ENCODE data around the gene SGSH. TPM values are rescaled to one million over a fixed set of nuclear protein-coding genes. Genes with fewer than 3 reads are reported as not detected.
"Not testable (repeated sequence)": the region's sequence is repeated elsewhere in the genome, so short reads cannot be mapped to it uniquely, and the experiment has no call there.

Gene SGSH
- 5.8 TPM for total RNA-seq (ENCODE audit: insufficient read depth, low replicate concordance)

DNA sequence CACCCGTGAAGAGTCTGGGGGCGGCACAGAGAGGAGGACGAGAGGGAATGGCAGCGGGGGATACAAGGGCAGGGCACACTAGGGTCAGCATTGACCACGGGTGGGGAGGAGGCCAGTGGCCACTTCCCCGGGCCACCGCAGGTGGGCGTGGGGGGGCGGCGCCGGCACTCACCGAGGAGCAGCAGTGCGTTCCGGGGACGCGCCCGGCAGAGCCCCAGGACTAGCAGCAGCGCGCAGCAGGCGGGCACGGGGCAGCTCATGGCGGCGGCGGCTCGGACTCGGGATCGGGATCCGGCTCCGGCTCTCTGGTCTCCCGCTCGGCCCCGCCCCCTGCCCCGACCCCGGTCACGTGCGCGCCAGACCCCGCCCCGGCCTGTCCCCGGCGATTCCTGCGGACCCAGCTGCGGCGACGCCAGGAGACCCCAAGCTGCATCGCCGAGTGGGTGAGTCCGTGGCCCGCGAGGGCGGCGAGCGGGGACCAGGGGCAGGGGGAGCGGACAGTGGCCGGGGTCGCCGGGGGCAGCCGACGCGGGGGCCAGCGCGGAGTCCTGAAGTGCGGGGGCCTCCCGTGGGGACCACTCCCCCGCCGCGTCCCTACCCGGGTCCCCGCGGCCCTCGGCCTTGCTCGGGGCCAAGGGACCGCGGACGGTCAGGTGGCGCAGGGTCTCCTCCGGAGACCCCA is at the start of gene SGSH, which contains the start of gene SLC26A11:
Gene SGSH, minus strand, starts transcription at position 280 of the 682 bp plus-strand sequence. Its CDS starts 20 bp downstream, at position 260.
Gene SLC26A11, plus strand, starts transcription at position 374 of the 682 bp plus-strand sequence. CDS start 1,134 bp downstream, outside the sequence.
- peak; percentile 61 for DNase-seq (ENCODE audit: low spot score)

DNA sequence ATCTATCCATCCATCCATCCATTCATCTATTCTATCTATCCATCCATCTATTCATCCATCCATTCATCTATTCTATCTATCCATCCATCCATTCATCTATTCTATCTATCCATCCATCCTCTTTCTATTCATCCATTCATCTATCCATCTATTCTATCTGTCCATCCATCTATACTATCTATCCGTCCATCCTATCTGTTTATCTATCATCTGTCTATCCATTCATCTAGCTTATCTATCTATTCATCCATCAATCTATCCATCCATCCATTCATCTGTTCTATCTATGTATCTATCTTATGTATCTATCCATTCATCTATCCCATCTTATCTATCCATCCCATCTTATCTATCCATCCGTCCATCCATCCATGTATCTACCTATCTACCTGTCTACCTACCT is 49.3 kb upstream of the SGSH start:
- DNase-seq (ENCODE audit: low spot score), result no peak

DNA sequence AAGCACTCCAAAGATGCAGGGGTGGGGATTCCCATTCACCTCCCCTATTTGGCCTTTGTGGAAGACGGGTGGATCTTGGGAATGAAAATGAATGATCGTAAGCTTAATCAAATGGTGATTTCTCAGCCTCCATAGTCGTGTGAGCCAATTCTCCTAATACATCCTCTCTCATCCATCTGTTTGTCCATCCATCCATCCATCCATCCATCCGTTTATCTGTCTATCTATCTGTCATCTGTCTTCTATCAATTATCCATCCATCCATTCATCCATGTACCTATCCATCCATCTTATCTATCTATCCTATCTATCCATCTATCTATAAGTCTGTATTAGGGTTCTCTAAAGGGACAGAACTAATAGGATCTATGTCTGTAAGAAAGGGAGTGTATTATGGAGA is 48.3 kb upstream of the SGSH start:
- no peak for DNase-seq (ENCODE audit: low spot score)

DNA sequence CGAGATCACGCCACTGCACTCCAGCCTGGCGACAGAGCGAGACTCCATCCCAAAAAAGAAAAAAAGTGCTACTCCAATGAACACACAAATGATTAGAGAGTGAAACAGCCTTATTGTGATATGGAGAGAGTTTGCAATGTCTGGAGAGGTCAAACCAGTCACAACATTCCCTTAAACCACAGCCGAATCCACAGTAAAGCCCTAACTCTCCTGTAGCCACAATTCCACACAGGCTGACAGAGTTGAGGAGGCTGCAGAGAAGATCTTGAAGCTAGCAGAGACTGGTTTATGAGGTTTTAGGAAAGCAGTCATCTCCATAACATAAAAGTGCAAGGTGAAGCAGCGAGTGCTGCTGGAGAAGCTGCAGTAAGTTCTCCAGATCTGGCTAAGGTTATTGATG is 47.3 kb upstream of the SGSH start:
- no peak for DNase-seq (ENCODE audit: low spot score)

DNA sequence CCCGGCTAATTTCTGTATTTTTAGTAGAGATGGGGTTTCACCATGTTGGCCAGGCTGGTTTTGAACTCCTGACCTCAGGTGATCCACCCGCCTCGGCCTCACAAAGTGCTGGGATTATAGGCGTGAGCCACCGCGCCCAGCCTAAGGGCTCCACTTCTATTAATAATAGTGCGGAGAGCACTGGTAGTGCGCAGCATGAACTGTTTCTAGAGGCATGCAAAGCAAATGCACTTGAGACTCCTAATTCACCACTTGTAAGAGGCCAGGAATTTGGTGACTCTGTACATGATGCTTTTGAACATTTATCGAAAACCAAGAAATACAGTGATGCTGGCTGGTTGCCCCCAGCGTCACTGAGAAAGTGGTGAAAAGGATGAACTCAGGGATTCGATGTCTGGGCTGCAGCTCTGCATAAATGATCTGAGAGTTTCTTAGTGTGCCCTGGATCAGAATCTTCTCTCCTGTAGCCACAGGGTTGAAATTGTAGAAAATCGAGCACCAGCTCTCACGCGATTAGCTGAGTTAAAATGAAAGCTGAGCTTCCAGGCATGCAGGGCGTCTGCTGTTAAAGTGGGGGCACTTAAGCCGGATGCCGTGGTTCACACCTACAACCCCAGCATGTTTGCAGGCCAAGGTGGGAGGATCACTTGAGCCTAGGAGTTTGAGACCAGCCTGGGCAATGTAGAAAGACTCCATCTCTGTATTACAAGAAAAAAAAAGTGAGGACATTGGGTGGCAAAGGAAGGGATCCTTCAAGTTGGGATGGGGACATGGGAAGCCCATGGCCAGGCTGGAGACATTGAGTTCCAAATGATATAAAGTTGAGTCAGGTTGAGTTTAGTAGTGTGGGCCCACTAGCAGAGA is 45.3 kb upstream of the SGSH start:
- DNase-seq (ENCODE audit: low spot score), result no peak

DNA sequence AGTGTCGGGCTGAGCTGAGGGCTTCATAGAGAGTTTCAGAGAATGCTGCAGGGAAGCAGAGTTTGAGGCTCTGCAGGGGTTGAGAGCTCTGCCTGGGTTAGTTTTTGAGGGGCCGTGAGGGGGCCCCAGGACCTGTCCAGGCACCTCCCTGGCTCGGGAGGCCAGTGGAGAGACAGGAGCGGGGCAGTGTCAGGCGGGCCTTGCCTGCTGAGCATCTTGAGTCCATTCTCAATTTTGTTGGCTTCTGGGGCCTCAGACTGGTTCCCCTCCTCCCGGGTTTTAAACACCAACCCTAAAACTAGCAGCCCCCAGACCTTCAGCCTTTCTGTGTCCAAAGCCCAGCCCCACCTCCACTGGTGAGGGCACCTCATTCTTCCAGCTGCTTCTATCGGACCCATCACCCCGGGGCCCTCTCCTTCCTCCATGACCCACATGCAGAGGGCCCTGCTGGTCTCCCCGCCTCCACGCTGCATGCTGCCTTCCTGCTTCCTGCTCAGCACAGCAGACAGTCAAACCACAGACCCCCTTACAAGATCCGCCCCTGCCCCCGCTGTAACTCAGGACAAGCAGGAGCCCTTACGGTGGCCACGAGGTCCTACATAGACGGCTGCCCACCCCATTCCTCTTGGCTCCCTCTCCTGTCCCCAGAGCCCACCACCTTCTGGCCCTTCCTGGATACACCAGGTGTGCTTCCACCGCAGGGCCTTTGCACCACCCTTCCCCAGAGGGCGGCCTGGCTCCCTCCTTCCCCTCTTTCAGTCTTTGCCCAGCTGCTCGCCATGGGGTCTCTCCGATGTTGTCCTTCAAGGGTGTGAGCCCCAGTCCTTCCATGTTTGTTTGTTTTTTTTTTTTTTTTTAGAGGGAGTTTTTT is 44.3 kb upstream of the SGSH start:
- DNase-seq (ENCODE audit: low spot score), result no peak

DNA sequence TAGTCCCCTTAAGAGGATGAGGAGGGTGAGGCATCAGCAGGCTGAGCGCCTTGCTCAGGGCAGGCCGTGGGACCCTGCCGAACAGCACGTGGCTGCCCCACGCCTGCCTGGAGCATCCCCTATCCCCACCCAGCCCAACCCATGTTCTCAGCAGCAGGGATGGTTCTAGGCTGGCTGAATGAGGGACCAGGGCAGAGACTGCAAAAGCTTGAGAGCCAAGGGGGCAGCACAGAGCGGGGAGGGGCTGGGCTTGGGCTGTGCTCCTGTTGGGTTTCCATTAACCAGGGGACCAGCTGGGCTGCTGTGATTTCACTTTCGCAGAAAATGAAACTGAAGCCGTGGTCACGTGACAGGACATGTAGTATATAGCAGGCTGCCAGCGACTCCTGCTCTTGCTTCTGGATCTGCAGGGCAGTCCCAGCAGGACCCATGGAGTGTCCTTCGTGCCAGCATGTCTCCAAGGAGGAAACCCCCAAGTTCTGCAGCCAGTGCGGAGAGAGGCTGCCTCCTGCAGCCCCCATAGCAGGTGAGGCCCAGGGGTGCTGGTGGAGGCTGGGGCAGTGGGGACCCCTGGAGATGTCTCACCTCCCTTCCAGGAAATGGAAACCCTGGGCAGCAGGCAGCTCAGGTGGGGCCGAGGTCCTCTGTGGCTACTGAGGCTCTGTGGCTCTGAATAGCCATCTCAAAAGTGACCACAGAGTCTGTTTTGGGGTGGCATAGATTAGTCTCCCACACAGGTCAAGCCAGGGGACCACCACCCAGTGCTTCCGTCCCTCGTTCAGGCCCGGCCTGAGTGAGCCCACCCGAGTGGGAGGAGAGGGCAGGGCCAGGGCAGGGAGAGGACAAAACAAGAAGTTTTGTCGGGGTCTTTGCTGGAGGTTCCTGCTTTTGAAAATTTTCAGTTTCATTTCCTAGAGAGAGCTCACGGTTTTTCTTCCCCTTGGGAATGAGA is 43.4 kb upstream of the SGSH start:
- DNase-seq (ENCODE audit: low spot score), result peak; percentile 66

DNA sequence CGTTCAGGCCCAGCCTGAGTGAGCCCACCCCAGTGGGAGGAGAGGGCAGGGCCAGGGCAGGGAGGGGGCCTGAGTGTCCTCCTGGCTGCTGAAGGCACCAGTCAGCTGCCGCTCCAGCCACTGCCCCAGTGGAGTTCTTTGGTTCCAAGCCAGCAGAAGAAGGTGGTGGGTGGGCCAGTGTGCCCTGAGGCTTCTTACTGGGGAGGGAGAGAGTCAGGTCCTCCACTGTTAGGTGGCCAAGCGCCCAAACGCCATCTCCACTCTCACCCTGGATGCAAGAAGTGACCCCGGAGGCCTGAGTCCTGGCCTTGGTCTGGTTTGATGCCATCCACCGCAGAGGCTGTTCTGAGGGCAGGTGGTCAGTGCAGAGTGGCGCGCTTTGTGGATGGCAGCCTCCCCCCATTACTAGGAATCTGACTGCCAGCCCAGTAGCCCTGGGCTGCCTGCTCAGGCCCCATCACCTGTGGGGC is 42.7 kb upstream of the SGSH start:
- DNase-seq (ENCODE audit: low spot score), result no peak

DNA sequence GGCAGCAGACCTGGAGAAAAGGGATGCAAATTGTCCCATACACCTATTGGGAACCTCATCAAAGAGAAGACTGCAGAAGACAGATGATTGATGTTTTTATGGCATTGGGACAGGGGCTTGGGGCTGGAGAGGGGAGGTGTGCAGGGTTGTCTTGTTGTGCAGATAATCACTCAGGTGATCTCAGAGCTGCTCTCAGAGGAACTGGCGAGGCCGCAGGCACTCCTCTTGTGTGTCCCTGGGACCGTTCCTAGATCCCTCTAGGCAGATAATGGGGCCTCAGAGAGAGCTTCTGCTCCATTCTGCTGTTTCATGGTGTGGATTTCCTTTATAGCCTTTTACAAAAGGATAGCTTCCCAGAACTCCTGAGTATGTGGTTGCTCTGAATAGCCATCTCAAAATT is 42.2 kb upstream of the SGSH start:
- no peak for DNase-seq (ENCODE audit: low spot score)

DNA sequence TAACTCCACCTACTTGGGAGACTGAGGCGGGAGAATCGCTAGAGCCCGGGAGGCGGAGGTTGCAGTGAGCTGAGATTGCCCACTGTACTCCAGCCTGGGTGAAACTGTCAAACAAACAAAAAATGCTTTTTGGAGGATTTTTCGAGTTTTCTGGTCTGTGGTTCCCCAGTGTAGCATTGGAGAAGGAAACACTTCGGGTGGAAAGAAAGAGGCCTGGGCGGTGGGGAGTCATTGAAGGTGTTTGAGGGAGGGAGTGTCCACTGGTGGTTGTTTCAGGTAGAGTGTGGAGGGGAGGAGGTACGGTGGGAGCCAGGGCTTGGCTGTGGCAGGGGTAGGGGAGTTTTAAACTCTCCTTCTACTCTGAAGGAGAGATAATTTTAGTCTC is 41.8 kb upstream of the SGSH start:
- no peak for DNase-seq (ENCODE audit: low spot score)

DNA sequence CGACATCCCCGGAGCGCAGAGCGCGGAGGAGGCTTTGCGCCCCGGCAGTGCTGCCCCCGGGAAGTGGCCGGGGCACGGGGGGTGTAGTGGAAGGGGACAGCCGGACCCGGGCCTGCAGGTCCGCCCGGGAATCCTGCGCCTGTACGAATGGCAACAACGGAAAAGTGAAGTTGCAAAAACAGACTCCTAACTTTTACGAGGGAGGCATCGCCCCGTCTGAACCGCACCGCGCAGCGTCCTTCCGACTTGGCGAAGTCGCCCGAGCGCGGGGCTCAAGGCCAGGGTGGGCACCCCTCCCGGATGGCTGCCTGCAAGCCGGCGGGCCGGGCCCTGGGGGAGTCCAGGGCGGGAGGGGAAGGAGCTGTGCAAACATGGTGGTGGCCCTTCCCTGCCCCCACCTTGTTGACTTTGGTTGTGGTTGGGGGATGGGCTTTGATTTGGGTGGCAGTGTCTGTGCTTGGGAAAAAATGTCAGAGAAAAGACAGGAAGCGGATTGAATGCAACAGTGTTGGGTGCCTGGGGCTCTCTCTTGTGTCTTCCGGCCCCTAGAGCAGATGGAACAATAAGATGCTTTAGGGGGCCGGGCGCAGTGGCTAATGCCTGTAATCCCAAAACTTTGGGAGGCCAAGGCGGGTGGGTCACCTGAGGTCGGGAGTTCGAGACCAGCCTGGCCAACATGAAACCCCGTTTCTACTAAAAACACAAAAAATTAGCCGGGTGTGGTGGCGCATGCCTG is 41.2 kb upstream of the SGSH start:
- DNase-seq (ENCODE audit: low spot score), result peak; percentile 64

DNA sequence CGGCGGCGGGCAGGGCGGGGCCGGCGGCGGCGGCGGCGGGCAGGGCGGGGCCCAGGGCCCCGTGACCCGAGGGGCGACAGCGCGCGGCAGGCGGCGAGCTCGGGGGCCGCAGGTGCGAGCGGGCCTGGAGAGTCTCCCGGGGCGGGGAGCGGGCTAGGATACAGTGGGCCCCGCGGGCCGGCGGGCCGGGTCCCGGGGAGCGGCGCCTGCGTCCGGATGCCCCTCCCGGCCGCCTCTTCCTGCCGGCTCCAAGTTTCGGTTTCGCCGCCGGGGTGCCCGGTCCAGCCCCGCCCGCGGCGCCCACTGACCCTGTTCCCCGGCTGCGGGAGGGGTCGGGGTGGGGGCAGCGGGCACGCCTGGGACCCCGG is 40.6 kb upstream of the SGSH start, which contains the start of gene RNF213:
Gene RNF213, plus strand, starts transcription at position 62 of the 368 bp plus-strand sequence. CDS start 2,830 bp downstream, outside the sequence.
- peak; percentile 40 for DNase-seq (ENCODE audit: low spot score)

DNA sequence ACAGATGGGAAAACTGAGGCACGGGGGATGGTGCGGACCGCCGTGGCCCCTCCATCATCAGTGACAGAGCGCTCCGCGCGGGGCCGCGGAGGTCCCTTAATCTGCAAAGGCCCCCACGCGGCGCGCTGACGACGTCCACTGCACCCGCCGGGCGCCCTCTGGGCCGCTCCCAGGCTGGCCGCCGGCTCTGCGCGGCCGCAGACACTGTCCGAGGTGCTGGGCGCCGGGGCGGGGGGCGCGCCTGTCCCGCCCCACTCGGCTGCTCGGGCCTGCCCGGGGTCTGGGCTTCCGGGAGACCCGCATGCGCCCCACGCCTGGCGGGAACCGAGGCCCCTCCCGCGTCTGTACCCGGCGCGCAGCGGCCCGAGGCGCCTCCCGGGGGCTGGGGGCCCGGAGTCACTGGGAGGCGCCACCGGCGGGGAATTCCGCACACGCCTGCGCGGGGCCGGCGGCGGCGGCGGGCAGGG is 40.0 kb upstream of the SGSH start:
- peak; percentile 71 for DNase-seq (ENCODE audit: low spot score)

DNA sequence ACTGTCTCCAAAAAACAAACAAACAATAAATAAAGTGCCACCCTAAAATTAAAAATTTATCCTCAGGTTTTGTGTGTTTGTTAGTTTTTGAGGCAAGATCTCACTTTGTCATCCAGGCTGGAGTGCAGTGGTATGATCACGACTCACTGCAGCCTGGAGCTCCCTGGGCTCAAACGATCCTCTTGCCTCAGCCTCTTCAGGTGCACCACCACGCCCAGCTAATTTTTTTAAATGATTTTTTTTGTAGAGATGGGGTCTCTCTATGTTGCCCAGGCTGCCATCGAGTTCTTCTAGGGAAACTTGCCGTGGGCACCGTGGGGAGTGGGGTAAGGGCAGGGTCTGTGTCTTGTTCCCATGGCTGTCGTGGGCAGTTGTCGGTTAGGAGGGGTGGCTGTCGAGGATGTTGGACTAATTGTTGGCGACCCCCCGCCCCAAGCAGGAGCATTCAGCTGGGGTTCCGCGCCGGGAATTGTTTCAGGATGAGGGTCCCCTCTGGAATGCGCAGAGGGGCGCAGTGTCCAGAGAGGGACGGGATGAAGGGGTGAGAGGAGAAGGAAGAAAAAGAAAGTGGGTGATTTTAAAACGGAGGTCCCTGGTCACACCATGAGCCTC is 39.4 kb upstream of the SGSH start:
- no peak for DNase-seq (ENCODE audit: low spot score)

DNA sequence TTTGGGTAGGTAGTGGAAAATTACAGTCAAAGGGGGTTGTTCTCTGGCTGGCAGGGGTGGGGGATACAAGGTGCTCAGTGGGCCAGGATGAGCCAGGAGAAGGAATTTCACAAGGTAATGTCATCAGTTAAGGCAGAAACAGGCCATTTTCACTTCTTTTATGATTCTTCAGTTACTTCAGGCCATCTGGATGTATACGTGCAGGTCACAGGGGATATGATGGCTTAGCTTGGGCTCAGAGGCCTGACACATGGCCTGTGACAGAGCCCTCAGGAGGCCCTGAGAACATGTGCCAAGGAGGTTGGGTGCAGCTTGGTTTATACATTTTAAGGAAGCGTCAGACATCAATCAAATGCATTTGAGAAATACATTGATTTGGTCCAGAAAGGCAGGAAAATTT is 38.2 kb upstream of the SGSH start:
- DNase-seq (ENCODE audit: low spot score), result not testable (repeated sequence)

DNA sequence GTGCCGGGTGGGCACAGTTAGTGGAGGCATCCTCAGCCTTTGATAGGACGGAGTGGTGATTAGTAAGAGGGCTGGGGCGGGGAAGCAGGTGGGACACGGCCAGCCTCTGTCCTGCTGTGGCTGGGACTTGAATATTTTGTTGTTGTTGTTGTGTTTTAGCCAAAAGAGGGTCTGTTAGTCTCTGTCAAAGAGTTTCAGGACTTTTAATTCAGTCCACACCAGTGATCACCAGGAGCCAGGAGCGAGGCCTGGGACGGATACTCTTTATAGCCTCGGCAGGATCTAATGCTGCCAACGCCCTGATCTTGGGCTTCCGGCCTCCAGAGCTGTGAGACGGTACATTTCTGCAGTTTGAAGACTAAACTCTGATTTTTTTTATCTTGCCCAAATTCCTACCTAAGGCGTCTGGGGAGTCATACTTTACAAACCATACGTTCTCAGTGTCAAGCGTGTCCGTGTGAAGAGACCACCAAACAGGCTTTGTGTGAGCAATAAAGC is 37.6 kb upstream of the SGSH start:
- DNase-seq (ENCODE audit: low spot score), result peak; percentile 23

DNA sequence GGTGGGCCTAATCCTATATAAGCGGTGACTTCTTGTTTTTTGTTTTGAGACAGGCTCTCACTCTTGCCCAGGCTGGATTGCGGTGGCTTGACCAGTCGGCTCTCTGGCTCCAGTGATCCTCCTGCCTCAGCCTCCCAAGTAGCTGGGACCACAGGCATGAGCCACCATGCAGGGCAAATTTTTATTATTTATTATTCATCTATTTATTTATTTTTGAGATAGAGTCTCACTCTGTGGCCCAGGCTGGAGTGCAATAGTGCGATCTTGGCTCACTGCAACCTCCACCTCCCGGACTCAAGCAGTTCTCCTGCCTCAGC is 35.9 kb upstream of the SGSH start:
- no peak for DNase-seq (ENCODE audit: low spot score)

DNA sequence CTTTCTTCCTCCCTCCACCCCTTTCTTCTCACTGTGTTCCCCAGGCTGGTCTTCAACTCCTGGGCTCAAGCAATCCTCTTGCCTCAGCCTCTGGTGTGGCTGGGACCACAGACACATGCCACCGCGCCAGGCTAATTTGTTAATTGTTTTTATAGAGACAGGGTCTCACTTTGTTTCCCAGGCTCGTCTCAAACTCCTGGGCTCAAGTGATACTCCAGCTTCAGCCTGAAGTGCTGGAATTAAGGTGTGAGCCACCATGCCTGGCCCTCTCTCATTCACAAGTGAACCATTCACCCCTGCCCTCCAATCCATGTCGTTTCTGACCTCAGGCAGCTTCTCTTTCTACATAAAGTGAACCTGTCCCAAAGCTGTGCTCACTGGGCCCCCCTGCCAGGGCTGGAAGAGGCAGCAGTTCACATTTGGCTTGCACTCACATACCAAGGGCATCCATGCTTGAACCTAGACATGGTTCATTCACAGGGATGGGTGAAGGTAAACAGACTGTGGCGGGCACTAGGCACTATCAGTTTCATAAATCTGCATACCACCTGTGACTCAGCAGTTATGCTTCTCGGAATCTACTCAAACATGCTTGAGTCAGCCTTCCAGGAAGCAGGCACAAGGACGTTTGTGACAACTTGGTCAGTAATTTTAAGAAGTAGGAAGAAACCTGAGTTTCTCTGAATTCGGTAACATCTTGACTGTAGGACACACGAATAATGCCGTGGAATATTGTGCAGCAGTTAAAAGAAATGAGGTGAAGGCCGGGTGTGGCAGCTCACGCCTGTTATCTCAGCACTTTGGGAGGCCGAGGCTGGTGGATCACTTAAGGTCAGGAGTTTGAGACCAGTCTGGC is 34.5 kb upstream of the SGSH start:
- peak; percentile 46 for DNase-seq (ENCODE audit: low spot score)
